Measurements from ENCODE around the gene SLC16A8. TPM values are rescaled to one million over a fixed set of nuclear protein-coding genes. Genes with fewer than 3 reads are reported as not detected.

Gene SLC16A8
- total RNA-seq, 1 donor from 2014 or later = not detected

GRCh38 chr22:38086001-38086845 lies 2.2 kb upstream of the SLC16A8 start:
- Mint-ChIP-seq H3K4me3 (ENCODE audit: unreplicated experiment) (no peak overlapping the region), H3K9me3 (ENCODE audit: unreplicated experiment) (no peaks in the 10 kb centered on the region), H3K36me3 (ENCODE audit: low read depth, unreplicated experiment) (peaks cover 6% of the 10 kb centered on the region), H3K27ac (ENCODE audit: unreplicated experiment) (no peak overlapping the region), H3K4me1 (ENCODE audit: low read depth, unreplicated experiment) (no peaks in the 10 kb centered on the region), H3K27me3 (ENCODE audit: low read depth, unreplicated experiment) (peaks cover 7% of the 10 kb centered on the region)
- Histone ChIP-seq H4K20me1 (ENCODE audit: insufficient read depth, low read length) (no peaks in the 10 kb centered on the region), H3K4me1 (ENCODE audit: insufficient read depth, low read length) (peaks cover 4% of the 10 kb centered on the region), H3K27me3 (ENCODE audit: insufficient read depth, low read length) (peaks cover 14% of the 10 kb centered on the region), H3K9ac (ENCODE audit: low read length) (no peak overlapping the region), H3K27ac (ENCODE audit: low read depth, low read length) (no peak overlapping the region), H3K36me3 (ENCODE audit: insufficient read depth, low read length) (no peaks in the 10 kb centered on the region), H3K4me3 (ENCODE audit: insufficient read depth, low read depth, low read length) (no peak overlapping the region), H3K4me2 (ENCODE audit: low read length) (no peak overlapping the region), H3K79me2 (ENCODE audit: insufficient read depth, low read length) (no peaks in the 10 kb centered on the region), H2AFZ (ENCODE audit: low read depth, low read length) (no peak overlapping the region), H3K9me3 (ENCODE audit: insufficient read depth, low read depth, low read length) (no peaks in the 10 kb centered on the region)
- FAIRE-seq = no peak
- no peak for TF ChIP-seq EZH2 (IDR thresholded peaks at IDR 0.05; ENCODE audit: insufficient read depth, low read length)
- TF ChIP-seq, protein P1, sequence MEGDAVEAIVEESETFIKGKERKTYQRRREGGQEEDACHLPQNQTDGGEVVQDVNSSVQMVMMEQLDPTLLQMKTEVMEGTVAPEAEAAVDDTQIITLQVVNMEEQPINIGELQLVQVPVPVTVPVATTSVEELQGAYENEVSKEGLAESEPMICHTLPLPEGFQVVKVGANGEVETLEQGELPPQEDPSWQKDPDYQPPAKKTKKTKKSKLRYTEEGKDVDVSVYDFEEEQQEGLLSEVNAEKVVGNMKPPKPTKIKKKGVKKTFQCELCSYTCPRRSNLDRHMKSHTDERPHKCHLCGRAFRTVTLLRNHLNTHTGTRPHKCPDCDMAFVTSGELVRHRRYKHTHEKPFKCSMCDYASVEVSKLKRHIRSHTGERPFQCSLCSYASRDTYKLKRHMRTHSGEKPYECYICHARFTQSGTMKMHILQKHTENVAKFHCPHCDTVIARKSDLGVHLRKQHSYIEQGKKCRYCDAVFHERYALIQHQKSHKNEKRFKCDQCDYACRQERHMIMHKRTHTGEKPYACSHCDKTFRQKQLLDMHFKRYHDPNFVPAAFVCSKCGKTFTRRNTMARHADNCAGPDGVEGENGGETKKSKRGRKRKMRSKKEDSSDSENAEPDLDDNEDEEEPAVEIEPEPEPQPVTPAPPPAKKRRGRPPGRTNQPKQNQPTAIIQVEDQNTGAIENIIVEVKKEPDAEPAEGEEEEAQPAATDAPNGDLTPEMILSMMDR (IDR thresholded peaks at IDR 0.05; ENCODE audit: insufficient read depth, low read depth, low read length) = no peak
- no peak for DNase-seq (ENCODE audit: low read depth)

GRCh38 chr22:38085501-38085900 lies 1.5 kb upstream of the SLC16A8 start:
- Histone ChIP-seq H3K79me2 (ENCODE audit: insufficient read depth, low read length) (no peaks in the 10 kb centered on the region), H3K9ac (ENCODE audit: low read length) (no peak overlapping the region), H4K20me1 (ENCODE audit: insufficient read depth, low read length) (no peaks in the 10 kb centered on the region), H3K36me3 (ENCODE audit: insufficient read depth, low read length) (no peaks in the 10 kb centered on the region), H3K4me2 (ENCODE audit: low read length) (no peak overlapping the region), H3K4me3 (ENCODE audit: insufficient read depth, low read depth, low read length) (no peak overlapping the region), H3K4me1 (ENCODE audit: insufficient read depth, low read length) (peaks cover 4% of the 10 kb centered on the region), H2AFZ (ENCODE audit: low read depth, low read length) (no peak overlapping the region), H3K27ac (ENCODE audit: low read depth, low read length) (no peak overlapping the region), H3K27me3 (ENCODE audit: insufficient read depth, low read length) (peaks cover 14% of the 10 kb centered on the region), H3K9me3 (ENCODE audit: insufficient read depth, low read depth, low read length) (no peaks in the 10 kb centered on the region)
- Mint-ChIP-seq H3K36me3 (ENCODE audit: low read depth, unreplicated experiment) (peaks cover 6% of the 10 kb centered on the region), H3K27me3 (ENCODE audit: low read depth, unreplicated experiment) (peaks cover 7% of the 10 kb centered on the region), H3K4me1 (ENCODE audit: low read depth, unreplicated experiment) (no peaks in the 10 kb centered on the region), H3K4me3 (ENCODE audit: unreplicated experiment) (no peak overlapping the region), H3K9me3 (ENCODE audit: unreplicated experiment) (no peaks in the 10 kb centered on the region), H3K27ac (ENCODE audit: unreplicated experiment) (no peak overlapping the region)
- DNase-seq (ENCODE audit: low read depth) (no peak), FAIRE-seq (no peak)
- TF ChIP-seq EZH2 (IDR thresholded peaks at IDR 0.05; ENCODE audit: insufficient read depth, low read length) = no peak
- TF ChIP-seq, protein P1 (IDR thresholded peaks at IDR 0.05; ENCODE audit: insufficient read depth, low read depth, low read length) = no peak

- DNase-seq (ENCODE audit: low read depth) = no peak
Measured at GRCh38 chr22:38085056-38085455, 1.1 kb upstream of the SLC16A8 start.

More at GRCh38 chr22:38085056-38085455, 1.1 kb upstream of the SLC16A8 start:
- Histone ChIP-seq H3K27me3 (ENCODE audit: insufficient read depth, low read length) (peaks cover 18% of the 10 kb centered on the region), H2AFZ (ENCODE audit: low read depth, low read length) (no peak overlapping the region), H4K20me1 (ENCODE audit: insufficient read depth, low read length) (no peaks in the 10 kb centered on the region), H3K4me1 (ENCODE audit: insufficient read depth, low read length) (peaks cover 4% of the 10 kb centered on the region), H3K36me3 (ENCODE audit: insufficient read depth, low read length) (no peaks in the 10 kb centered on the region), H3K4me2 (ENCODE audit: low read length) (no peak overlapping the region), H3K27ac (ENCODE audit: low read depth, low read length) (no peak overlapping the region), H3K4me3 (ENCODE audit: insufficient read depth, low read depth, low read length) (no peak overlapping the region), H3K79me2 (ENCODE audit: insufficient read depth, low read length) (no peaks in the 10 kb centered on the region), H3K9ac (ENCODE audit: low read length) (no peak overlapping the region), H3K9me3 (ENCODE audit: insufficient read depth, low read depth, low read length) (no peaks in the 10 kb centered on the region)
- Mint-ChIP-seq H3K27ac (ENCODE audit: unreplicated experiment) (no peak overlapping the region), H3K27me3 (ENCODE audit: low read depth, unreplicated experiment) (peaks cover 6% of the 10 kb centered on the region), H3K36me3 (ENCODE audit: low read depth, unreplicated experiment) (peaks cover 6% of the 10 kb centered on the region), H3K9me3 (ENCODE audit: unreplicated experiment) (no peaks in the 10 kb centered on the region), H3K4me3 (ENCODE audit: unreplicated experiment) (no peak overlapping the region), H3K4me1 (ENCODE audit: low read depth, unreplicated experiment) (no peaks in the 10 kb centered on the region)
- TF ChIP-seq, protein P1 (IDR thresholded peaks at IDR 0.05; ENCODE audit: insufficient read depth, low read depth, low read length) = no peak
- no peak for TF ChIP-seq EZH2 (IDR thresholded peaks at IDR 0.05; ENCODE audit: insufficient read depth, low read length)
- no peak for FAIRE-seq

All from astrocyte (in vitro differentiated cells and primary cell).